Panc1 (cell line): ENCODE results near the gene WAPL. TPM values are rescaled to one million over a fixed set of nuclear protein-coding genes. Genes with fewer than 3 reads are reported as not detected.
A peak's percentile ranks its signal among the peaks of the same experiment; 100 is the strongest.

ENCODE experiments used
- ATAC-seq: fragments of 200-7000 bp; cut with Tn5 transposase; 2 replicates; pipeline ENCODE4 v1.9.1; 2020; ENCODE audit warnings: mild to moderate bottlenecking, moderate library complexity
- BruUV-seq: library from RNA; stranded (reverse); fragments of 400-500 nt; replicated peaks from 2 replicates; lab custom pipeline; 2021; lab: Mats Ljungman, UMichigan
- CTCF ChIA-PET: fragments of 300-600 bp; sonication (Branson Sonifier 250); formaldehyde crosslinking; loops from one replicate; lab custom pipeline; 2022; ENCODE audit warnings: antibody characterized with exemption; lab: Charles Lee
- POLR2A ChIA-PET: fragments of 300-600 bp; sonication (Branson Sonifier 250); formaldehyde crosslinking; loops from one replicate; lab custom pipeline; 2022; ENCODE audit warnings: antibody characterized with exemption; lab: Charles Lee
- DNase-seq: peaks from one replicate; pipeline ENCODE4 v3.0.0-alpha.2; 2010; ENCODE audit warnings: low read depth, low spot score
- H3K27ac ChIP-seq: 2 replicates; pipeline ENCODE4 v1.5.1; 2011; ENCODE audit warnings: mild to moderate bottlenecking, low read length, inconsistent platforms
- H3K27me3 ChIP-seq: fragments of 200-500 bp; sonication (Bioruptor generic); 2 replicates; pipeline ENCODE4 v1.6.0; 2014; ENCODE audit warnings: low read length, inconsistent platforms; ENCODE audit not compliant: control insufficient read depth, insufficient read depth
- H3K36me3 ChIP-seq: fragments of 200-500 bp; sonication (Bioruptor generic); 2 replicates; pipeline ENCODE4 v1.5.1; 2014; ENCODE audit warnings: inconsistent platforms, mild to moderate bottlenecking, low read length, moderate library complexity; ENCODE audit not compliant: control insufficient read depth, insufficient read depth
- H3K4me1 ChIP-seq: 2 replicates; pipeline ENCODE4 v1.5.1; 2011; ENCODE audit warnings: inconsistent platforms, mild to moderate bottlenecking, low read length, moderate library complexity; ENCODE audit not compliant: control insufficient read depth, insufficient read depth
- H3K4me3 ChIP-seq, 2 experiments: 2 replicates each; pipeline ENCODE4 v1.5.1; 2011 to 2012; ENCODE audit warnings: low read depth in 2 of 2, low read length in 2 of 2, mild to moderate bottlenecking in 2 of 2, inconsistent platforms in 1 of 2, moderate library complexity in 1 of 2
- H3K9me3 ChIP-seq: fragments of 200-500 bp; sonication (Bioruptor generic); 2 replicates; pipeline ENCODE4 v1.5.1; 2014; ENCODE audit warnings: low read depth, mild to moderate bottlenecking, inconsistent platforms, low read length, moderate library complexity; ENCODE audit not compliant: control insufficient read depth, insufficient read depth
- POLR2AphosphoS5 ChIP-seq: IDR thresholded peaks from 2 replicates; pipeline ENCODE4 v1.6.1; 2012; ENCODE audit warnings: mild to moderate bottlenecking, low read depth, low read length, moderate library complexity
- REST ChIP-seq, 2 experiments: IDR thresholded peaks; 2 replicates each; pipeline ENCODE4 v1.6.1; 2011 to 2012; ENCODE audit warnings: low read depth in 2 of 2, control low read depth in 1 of 2, low read length in 1 of 2, mild to moderate bottlenecking in 1 of 2, moderate library complexity in 1 of 2; ENCODE audit not compliant: insufficient read depth in 1 of 2
- SIN3A ChIP-seq: IDR thresholded peaks from 2 replicates; pipeline ENCODE4 v1.6.1; 2012; ENCODE audit warnings: low read depth, mild to moderate bottlenecking, low read length, moderate library complexity, borderline replicate concordance; ENCODE audit not compliant: insufficient read depth
- TCF7L2 ChIP-seq: IDR thresholded peaks from 2 replicates; pipeline ENCODE4 v1.6.1; 2011; ENCODE audit warnings: mild to moderate bottlenecking, low read depth, low read length, inconsistent platforms
- in situ Hi-C: cut with HindIII; loops from 2 replicates; pipeline ENCODE4 v1.10.0; 2016; ENCODE audit warnings: low sequenced_read_pairs, low pct_unique_long_range_greater_than_20kb
- intact Hi-C: fragments of 100-400 bp; cut with micrococcal nuclease; formaldehyde crosslinking; loops from one replicate; pipeline ENCODE4 v1.10.0; 2022; ENCODE audit not compliant: unreplicated experiment
- total RNA-seq: library from RNA; stranded (reverse); gene quantifications from one replicate; pipeline ENCODE4 v1.2.1, GENCODE V29; 2021; ENCODE audit not compliant: unreplicated experiment
- TF ChIP-seq, protein P1 (sequence below): fragments of 450-650 bp; IDR thresholded peaks from 2 replicates; pipeline ENCODE4 v1.5.1; 2017; ENCODE audit warnings: mild to moderate bottlenecking

WAPL gene
- total RNA-seq, 1 experiment from 2014 or later, result 56.2 TPM

DNA sequence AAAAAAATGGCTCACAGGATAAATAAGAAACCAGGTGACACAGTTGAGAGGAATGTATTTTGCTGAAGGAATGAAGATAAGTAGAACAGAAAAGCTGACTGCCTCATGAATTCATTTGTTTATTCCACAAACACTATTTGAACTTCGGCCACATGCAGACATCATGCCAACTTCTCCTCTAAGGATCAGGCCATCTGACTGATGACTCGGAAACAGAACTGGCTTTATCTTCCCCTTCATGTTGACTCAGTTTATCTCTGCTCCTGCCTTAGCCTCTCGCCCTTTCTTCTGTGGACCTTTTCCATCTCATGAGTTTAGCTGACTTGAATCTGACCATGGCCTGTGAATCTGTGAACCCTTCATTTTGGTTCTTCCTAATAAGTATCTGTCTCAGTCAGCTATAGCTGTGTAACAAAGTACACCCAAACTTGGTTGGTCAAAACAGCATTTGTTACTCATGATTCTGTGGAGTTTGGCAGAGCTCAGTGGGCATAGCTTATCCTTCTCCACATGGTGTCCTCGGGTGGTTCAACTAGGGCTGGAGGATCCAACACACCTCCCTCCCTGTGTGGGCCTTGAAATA is 111.0 kb downstream of the WAPL start:
- Histone ChIP-seq H3K9me3 (no peaks in the 10 kb centered on the region), H3K36me3 (no peaks in the 10 kb centered on the region), H3K4me3 (no peak overlapping the region), H3K4me1 (no peaks in the 10 kb centered on the region), H3K27ac (no peak overlapping the region), H3K27me3 (no peaks in the 10 kb centered on the region)
- ATAC-seq (peak; percentile 74), DNase-seq (no peak)
- ChIA-PET CTCF (interaction anchor here (0.5 kb wide), 1 partner anchor 289 kb away, joined by 17 read pairs; no protein-coding TSS in a partner anchor), POLR2A (interaction anchor here (0.6 kb wide), 2 partner anchors 77 to 678 kb away, joined by 3 read pairs; no protein-coding TSS in a partner anchor)
- intact Hi-C loops (no loop called here), in situ Hi-C loops (no loop called here)
- TF ChIP-seq REST (IDR thresholded peaks at IDR 0.05; ENCODE audit: insufficient read depth in 1 of 2, low read depth in 2 of 2, low read length in 1 of 2) (no peak), POLR2AphosphoS5 (no peak), TCF7L2 (no peak), SIN3A (no peak)
- TF ChIP-seq, protein P1, sequence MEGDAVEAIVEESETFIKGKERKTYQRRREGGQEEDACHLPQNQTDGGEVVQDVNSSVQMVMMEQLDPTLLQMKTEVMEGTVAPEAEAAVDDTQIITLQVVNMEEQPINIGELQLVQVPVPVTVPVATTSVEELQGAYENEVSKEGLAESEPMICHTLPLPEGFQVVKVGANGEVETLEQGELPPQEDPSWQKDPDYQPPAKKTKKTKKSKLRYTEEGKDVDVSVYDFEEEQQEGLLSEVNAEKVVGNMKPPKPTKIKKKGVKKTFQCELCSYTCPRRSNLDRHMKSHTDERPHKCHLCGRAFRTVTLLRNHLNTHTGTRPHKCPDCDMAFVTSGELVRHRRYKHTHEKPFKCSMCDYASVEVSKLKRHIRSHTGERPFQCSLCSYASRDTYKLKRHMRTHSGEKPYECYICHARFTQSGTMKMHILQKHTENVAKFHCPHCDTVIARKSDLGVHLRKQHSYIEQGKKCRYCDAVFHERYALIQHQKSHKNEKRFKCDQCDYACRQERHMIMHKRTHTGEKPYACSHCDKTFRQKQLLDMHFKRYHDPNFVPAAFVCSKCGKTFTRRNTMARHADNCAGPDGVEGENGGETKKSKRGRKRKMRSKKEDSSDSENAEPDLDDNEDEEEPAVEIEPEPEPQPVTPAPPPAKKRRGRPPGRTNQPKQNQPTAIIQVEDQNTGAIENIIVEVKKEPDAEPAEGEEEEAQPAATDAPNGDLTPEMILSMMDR, result no peak
- BruUV-seq, result no TSS peak

DNA sequence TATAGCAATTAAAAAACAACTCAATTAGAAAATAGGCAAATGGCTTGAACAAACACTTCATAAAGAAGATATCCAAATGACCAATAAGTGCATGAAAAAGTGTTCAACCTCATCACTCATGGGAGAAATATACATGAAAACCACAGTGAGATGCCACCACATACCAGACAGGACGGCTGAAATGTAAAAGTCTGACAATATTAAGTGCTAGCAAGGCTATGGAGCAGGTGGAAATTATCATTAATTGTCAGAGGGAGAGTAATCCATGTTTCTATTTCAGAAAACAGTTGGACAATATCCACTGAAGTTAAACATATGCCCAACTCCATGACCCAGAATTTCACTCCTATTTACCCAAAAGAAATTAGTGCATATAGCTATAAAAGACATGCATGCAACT is 112.4 kb downstream of the WAPL start:
- no peaks in the 10 kb centered on the region for H3K9me3 ChIP-seq
- DNase-seq, result no peak
- CTCF ChIA-PET, result no interaction called here
- no peak overlapping the region for H3K4me3 ChIP-seq
- no TSS peak for BruUV-seq
- no peak overlapping the region for H3K27ac ChIP-seq
- ATAC-seq, result no peak
- TF ChIP-seq POLR2AphosphoS5, result no peak
- no peak for TF ChIP-seq REST (IDR thresholded peaks at IDR 0.05; ENCODE audit: insufficient read depth in 1 of 2, low read depth in 2 of 2, low read length in 1 of 2)
- H3K4me1 ChIP-seq, result no peaks in the 10 kb centered on the region
- POLR2A ChIA-PET, result no interaction called here
- in situ Hi-C loops, result no loop called here
- intact Hi-C loops, result no loop called here
- H3K36me3 ChIP-seq, result no peaks in the 10 kb centered on the region
- H3K27me3 ChIP-seq, result no peaks in the 10 kb centered on the region
